ENCODE results near the gene COLQ. TPM values are rescaled to one million over a fixed set of nuclear protein-coding genes. Genes with fewer than 3 reads are reported as not detected.

COLQ gene
- total RNA-seq, 2 donors from 2014 or later: 7.8 to 31.8 TPM

DNA sequence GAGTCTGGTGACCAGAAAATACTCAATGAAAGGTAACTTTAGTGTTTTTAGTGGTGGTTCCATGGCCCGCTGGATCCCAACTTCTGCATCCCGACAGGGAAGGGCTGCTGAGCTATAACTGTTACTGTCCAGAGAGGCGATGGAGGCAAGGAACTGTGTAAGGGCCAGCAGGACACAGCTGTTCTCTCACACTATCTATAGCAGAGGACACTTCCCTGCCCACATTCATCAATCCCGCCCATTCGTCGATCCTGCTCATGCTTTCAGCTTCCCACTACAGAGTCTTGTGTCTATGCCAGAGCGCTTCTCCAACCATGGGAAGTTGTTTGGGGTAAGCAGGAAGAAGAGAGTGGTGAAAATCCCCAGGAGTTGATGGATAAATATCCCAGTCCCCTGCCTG, 8.4 kb downstream of the COLQ start:
- Mint-ChIP-seq H3K4me1 (ENCODE audit: low read depth in 2 of 2) (peaks cover 24 to 53% of the 10 kb centered on the region in 2 donors), H3K27me3 (no peaks in the 10 kb centered on the region), H3K36me3 (no peaks in the 10 kb centered on the region), H3K4me3 (no peak overlapping the region), H3K27ac (peak overlapping the region in 1 of 2 donors; percentile 80), H3K9me3 (no peaks in the 10 kb centered on the region)
- DNase-seq (ENCODE audit: low spot score) (no peak), ATAC-seq (no peak)

DNA sequence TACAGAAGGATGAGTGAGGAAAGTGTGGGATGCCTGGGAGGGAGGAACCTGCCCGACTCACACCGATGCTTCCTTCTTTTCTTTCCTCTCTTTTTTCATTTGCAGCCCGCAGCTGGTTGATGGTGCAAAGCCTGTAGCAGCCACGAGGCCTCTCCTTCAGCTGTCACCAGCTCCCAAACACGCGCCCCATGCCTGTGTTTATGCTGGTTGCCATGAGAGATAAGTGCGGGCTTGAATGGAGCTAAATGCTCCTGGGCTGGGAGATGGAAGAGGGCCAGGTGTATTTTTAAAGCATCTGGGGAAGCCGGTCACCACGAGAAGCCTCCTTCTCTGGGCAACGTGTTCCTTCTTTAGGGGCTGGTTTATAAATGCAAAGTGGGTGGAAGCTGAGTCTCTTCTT, 9.3 kb downstream of the COLQ start:
- H3K36me3 Mint-ChIP-seq: no peaks in the 10 kb centered on the region
- no peak overlapping the region for H3K4me3 Mint-ChIP-seq
- H3K27ac Mint-ChIP-seq: peak overlapping the region in 1 of 2 donors; percentile 80

DNA sequence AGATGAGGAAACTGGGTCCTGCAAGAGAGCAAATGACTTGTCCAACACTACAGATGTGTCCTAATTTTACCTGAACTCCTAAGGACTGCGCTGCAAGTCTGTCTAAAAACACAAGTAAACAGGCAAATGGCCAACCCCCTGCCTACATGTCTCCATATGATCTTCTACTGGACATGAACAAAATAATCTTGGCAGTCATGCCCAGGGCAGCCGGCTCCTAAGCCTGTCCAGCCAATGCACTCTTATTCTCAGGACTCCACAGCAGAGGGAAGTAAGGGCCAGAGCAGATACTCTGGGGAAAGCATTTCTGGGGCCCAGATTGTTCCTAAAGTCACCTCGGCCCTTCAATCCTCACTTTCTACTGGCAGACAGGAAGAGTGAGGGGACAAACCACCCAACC, 10.3 kb downstream of the COLQ start:
- Mint-ChIP-seq H3K9me3 (no peaks in the 10 kb centered on the region), H3K27me3 (no peaks in the 10 kb centered on the region), H3K36me3 (no peaks in the 10 kb centered on the region), H3K4me3 (no peak overlapping the region), H3K27ac (peak overlapping the region in 1 of 2 donors; percentile 80), H3K4me1 (ENCODE audit: low read depth in 2 of 2) (peaks cover 23 to 45% of the 10 kb centered on the region in 2 donors)
- DNase-seq (ENCODE audit: low spot score) (no peak), ATAC-seq (no peak)

More for the DNA sequence above, 9.3 kb downstream of the COLQ start:
- no peaks in the 10 kb centered on the region for H3K9me3 Mint-ChIP-seq
- ATAC-seq: no peak
- no peak for DNase-seq (ENCODE audit: low spot score)
- peaks cover 23 to 50% of the 10 kb centered on the region in 2 donors for H3K4me1 Mint-ChIP-seq (ENCODE audit: low read depth in 2 of 2)
- H3K27me3 Mint-ChIP-seq: no peaks in the 10 kb centered on the region

DNA sequence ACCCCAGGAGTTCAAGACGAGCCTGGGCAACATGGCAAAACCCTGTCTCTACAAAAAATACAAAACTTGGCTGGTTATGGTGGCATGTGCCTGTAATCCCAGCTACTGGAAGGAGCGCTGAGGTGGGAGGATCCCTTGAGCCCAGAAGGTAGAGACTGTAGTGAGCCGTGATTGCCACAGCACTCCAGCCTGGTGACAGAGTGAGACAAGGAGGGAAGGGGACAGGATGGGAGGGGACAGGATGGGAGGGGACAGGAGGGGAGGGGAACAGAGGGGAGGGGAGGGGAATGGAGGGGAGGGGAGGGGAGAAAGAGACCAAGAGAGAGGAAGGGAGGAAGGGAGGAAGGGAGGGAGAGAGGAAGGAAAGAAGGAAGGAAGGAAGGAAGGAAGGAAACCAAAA, 11.0 kb downstream of the COLQ start:
- Mint-ChIP-seq H3K27me3 (no peaks in the 10 kb centered on the region), H3K4me1 (ENCODE audit: low read depth in 2 of 2) (peaks cover 23 to 45% of the 10 kb centered on the region in 2 donors), H3K9me3 (no peaks in the 10 kb centered on the region), H3K4me3 (no peak overlapping the region), H3K27ac (peak overlapping the region in 1 of 2 donors; percentile 80), H3K36me3 (no peaks in the 10 kb centered on the region)
- ATAC-seq (no peak), DNase-seq (ENCODE audit: low spot score) (no peak)

DNA sequence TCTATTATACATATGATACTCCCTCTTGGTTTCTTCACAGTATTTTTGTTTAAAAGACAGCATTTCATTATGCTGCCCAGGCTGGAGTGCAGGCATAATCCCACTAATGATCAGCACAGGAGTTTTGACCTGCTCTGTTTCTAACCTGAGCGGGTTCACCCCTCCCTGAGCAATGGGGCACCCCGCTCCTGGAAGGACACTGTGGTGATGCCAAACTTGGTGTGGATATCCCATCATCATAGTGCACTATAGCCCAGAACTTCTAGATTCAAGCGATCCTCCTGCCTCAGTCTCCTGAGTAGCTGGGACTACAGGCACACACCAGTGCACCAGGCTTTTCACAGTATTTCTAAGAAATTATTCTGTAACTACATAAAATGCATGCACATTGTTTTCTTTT, 14.9 kb downstream of the COLQ start:
- Mint-ChIP-seq H3K36me3 (no peaks in the 10 kb centered on the region), H3K27me3 (no peaks in the 10 kb centered on the region), H3K4me1 (ENCODE audit: low read depth in 2 of 2) (peaks cover 25 to 50% of the 10 kb centered on the region in 2 donors), H3K4me3 (no peak overlapping the region), H3K27ac (peak overlapping the region in 1 of 2 donors; percentile 87), H3K9me3 (no peaks in the 10 kb centered on the region)
- DNase-seq (ENCODE audit: low spot score): no peak
- ATAC-seq: no peak

DNA sequence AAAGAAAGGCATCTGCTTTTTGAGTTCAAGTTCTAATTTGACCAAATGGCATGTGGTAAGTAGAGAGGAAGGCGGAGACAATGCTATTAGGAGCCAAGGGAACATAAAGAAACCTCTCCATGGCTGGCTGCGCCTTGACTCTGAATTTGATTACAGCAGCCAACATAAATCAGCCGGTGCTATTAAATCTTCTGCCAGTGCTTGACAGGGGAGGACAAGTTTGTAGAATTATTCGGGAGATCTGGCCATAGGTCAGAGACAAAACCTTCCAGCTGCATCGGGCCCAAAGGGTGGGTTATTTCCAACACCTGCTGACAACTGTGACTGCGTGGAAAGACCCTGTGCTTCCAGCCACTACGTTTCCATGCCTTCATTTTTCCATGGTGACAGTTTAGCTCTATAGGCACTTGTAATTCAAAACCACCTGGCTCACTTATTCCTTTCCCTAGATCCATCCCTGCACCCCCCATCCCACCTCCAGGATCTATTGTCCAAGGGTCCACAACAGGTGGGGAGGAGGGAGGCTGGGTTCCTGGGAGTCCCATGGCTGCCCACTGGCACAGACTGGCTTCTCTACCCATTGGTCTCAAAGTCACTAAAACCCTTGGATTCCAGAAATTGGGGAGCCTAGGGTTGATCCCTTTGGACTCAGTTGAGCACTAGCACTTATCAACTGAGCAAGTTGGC, 15.9 kb downstream of the COLQ start:
- ATAC-seq: peak in 1 of 2 donors; percentile 5
- no peak overlapping the region for H3K4me3 Mint-ChIP-seq
- no peaks in the 10 kb centered on the region for H3K36me3 Mint-ChIP-seq
- DNase-seq (ENCODE audit: low spot score): no peak
- H3K4me1 Mint-ChIP-seq (ENCODE audit: low read depth in 2 of 2): peaks cover 34 to 49% of the 10 kb centered on the region in 2 donors
- H3K9me3 Mint-ChIP-seq: no peaks in the 10 kb centered on the region
- H3K27me3 Mint-ChIP-seq: no peaks in the 10 kb centered on the region
- peak overlapping the region in 1 of 2 donors; percentile 87 for H3K27ac Mint-ChIP-seq

DNA sequence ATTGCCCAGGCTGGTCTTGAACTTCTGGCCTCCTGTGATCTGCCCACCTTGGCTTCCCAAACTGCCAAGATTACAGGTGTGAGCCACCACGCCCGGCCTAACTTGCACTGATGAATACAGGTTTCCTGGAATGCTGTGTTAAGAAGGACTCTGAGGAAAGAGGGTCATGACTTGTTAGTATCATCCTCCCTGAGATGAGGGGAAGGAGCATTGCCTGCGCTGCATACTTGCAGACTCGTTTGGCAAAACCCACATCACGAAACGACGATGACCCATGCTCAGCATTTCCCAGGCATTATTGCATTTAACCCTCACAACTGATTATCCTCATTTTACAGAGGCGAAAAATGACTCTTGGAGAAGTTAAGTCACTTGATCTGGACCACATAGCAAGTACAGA, 18.9 kb downstream of the COLQ start:
- DNase-seq (ENCODE audit: low spot score) (no peak), ATAC-seq (no peak)
- no peaks in the 10 kb centered on the region for H3K9me3 Mint-ChIP-seq
- H3K27me3 Mint-ChIP-seq: no peaks in the 10 kb centered on the region
- peaks cover 60 to 64% of the 10 kb centered on the region in 2 donors for H3K4me1 Mint-ChIP-seq (ENCODE audit: low read depth in 2 of 2)
- no peak overlapping the region for H3K4me3 Mint-ChIP-seq
- peak overlapping the region in 1 of 2 donors; percentile 87 for H3K27ac Mint-ChIP-seq
- H3K36me3 Mint-ChIP-seq: no peaks in the 10 kb centered on the region

DNA sequence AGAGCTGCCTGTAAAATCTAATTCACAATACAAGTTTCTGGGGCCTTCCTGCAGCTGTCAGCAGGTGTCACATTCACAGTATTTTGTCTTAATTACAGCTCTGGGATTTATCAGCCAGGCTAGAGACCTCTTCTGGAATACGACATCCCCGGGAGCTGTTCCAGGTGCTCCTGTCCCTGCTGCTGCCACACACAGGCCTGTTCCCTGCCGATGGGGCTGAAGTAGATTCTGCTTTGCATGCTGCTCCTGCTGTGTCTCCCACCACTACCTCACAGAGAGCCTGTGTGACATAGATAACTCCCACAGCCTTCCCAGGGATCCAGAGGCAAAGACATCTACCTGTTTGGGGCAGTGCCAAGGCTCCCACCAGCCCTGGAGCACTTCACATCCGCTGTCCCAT, 20.4 kb downstream of the COLQ start:
- H3K9me3 Mint-ChIP-seq: no peaks in the 10 kb centered on the region
- no peaks in the 10 kb centered on the region for H3K36me3 Mint-ChIP-seq
- peaks cover 72 to 73% of the 10 kb centered on the region in 2 donors for H3K4me1 Mint-ChIP-seq (ENCODE audit: low read depth in 2 of 2)
- no peak for DNase-seq (ENCODE audit: low spot score)
- peak overlapping the region; percentile 74 for H3K4me3 Mint-ChIP-seq
- ATAC-seq: no peak
- peak overlapping the region; percentile 69 to 87 for H3K27ac Mint-ChIP-seq
- no peaks in the 10 kb centered on the region for H3K27me3 Mint-ChIP-seq

DNA sequence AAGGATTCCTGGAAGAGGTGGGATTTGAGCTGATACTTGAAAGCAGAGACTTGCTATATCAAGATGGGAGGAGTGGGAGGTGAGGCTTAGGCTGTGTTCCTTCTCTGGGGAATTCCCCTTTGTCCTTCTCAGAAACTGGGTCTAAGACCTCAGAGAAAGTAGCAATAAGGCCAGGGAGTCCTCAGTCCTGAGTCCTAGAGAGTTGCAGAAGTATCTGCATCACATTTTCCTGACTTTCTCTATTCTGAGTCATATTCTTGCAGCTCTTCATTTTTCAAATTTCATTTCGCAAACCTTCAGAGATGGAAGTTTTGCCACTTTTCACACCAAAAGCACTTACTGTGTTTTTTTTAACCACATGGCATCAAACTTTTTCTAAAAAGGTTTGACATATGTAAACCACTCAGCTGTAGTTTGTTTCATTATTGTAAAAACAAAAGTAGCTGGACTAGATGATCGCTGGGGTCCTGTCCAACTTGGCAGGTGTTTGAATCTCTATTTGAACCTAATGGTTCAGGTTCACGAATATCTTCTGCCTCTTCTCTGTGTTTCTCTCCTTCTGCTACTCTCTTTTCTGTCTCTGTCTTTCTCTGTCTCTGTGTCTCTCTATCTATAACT, 21.3 kb downstream of the COLQ start:
- H3K9me3 Mint-ChIP-seq: no peaks in the 10 kb centered on the region
- peak overlapping the region; percentile 74 for H3K4me3 Mint-ChIP-seq
- ATAC-seq (peak; percentile 84 to 90), DNase-seq (ENCODE audit: low spot score) (peak; percentile 77)
- H3K27me3 Mint-ChIP-seq: no peaks in the 10 kb centered on the region
- H3K4me1 Mint-ChIP-seq (ENCODE audit: low read depth in 2 of 2): peaks cover 74 to 78% of the 10 kb centered on the region in 2 donors
- no peaks in the 10 kb centered on the region for H3K36me3 Mint-ChIP-seq
- peak overlapping the region; percentile 69 to 87 for H3K27ac Mint-ChIP-seq

DNA sequence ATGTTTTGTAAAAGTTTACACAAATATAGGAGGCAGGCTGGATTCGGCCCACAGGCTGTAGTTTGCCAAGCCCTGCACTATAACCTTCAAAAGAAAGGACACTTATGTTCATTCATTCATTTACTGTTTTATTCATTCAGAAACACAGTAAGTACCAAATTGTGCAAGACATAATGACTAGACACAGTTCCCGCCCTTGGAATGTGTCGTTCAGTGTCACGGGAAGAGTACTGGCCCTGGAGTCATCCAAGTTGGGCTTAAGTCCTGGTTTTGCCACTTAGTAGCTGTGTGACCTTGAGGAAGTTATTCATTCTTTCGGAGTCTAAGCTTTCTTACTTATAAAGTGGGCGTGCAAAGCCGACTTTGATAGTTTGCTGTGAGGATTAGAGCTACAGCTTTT, 22.0 kb downstream of the COLQ start:
- ATAC-seq (peak in 1 of 2 donors; percentile 30), DNase-seq (ENCODE audit: low spot score) (no peak)
- Mint-ChIP-seq H3K4me1 (ENCODE audit: low read depth in 2 of 2) (peaks cover 79% of the 10 kb centered on the region in 2 donors), H3K9me3 (no peaks in the 10 kb centered on the region), H3K4me3 (peak overlapping the region; percentile 74), H3K36me3 (no peaks in the 10 kb centered on the region), H3K27ac (peak overlapping the region; percentile 69 to 87), H3K27me3 (no peaks in the 10 kb centered on the region)

DNA sequence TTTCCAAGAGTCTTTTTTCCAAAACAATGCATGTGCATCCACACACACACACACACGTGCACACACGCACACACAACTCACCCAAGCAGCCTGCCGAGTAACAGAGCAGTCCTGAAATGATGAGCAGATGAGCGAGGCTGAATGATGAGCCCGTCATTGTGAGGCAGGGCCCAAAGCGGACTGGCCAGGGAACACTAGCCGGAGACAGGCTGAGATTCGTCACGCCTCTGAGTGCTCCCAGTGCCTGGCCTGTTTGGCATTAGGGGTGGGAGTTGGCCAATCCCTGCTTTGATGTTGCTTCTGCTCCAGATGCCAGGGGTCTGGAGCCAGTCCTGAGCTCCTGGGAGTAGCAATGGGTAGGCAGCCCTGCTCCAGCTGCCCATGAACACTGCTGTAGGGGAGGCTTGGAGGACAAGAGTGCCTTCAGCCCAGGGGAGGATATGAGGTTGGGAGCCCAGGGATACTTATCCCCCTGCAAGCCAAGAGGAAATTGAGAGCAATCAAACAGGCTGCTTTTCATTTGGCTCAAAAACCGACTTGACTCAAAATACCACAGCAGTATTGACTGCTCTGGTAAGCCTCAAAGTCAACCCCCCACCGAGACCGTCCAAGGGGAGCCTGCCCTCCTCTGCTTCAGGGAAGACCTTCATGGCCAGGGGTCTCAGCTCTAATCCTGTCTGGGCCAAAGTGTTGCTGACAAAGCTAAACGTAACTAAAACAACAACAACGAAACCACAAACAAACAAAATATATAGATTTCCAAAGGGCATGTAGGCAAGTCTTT, 22.9 kb downstream of the COLQ start:
- Mint-ChIP-seq H3K36me3 (no peaks in the 10 kb centered on the region), H3K27me3 (no peaks in the 10 kb centered on the region), H3K4me1 (ENCODE audit: low read depth in 2 of 2) (peaks cover 77 to 79% of the 10 kb centered on the region in 2 donors), H3K27ac (peak overlapping the region; percentile 69 to 87), H3K4me3 (peak overlapping the region; percentile 74), H3K9me3 (no peaks in the 10 kb centered on the region)
- peak in 1 of 2 donors; percentile 12 for ATAC-seq
- DNase-seq (ENCODE audit: low spot score): no peak

DNA sequence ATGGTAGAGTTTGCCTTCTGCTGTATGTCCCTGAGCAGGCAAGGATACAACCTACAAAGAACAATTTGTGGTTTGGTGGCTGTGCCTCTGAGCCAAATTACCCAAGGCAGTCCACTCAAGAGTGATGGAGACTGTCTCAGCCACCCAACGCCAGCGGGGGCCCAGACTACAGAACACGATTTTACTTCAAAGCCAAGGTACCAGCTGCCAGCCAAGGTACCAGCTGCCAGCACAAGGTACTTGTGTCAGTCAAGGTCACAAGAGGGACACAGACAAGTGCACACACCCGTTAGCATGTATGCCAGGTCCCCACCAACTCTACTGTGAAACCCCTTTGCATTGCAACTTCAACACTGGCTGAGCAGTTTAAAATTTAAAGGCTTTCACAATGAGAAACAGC, 23.5 kb downstream of the COLQ start:
- Mint-ChIP-seq H3K27me3 (no peaks in the 10 kb centered on the region), H3K4me3 (peak overlapping the region; percentile 67), H3K4me1 (ENCODE audit: low read depth in 2 of 2) (peaks cover 73 to 75% of the 10 kb centered on the region in 2 donors), H3K36me3 (no peaks in the 10 kb centered on the region), H3K27ac (peak overlapping the region in 1 of 2 donors; percentile 84), H3K9me3 (no peaks in the 10 kb centered on the region)
- no peak for ATAC-seq
- DNase-seq (ENCODE audit: low spot score): no peak

DNA sequence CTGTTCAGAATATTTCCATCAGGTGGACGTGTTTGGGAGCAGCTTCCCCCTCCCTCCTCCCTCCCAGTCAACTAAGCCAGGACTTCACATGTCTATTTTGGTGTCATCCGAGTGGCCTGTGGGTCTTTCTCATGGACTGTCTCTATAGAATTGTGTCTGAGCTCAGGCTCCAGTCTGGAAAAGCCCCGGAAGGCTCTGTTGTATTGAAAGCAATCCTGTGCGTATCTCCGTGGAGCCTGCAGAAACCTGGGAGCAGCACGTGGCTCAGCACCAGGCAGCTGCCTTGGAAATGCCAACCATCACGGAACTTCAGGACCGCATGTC, 25.2 kb downstream of the COLQ start:
- DNase-seq (ENCODE audit: low spot score): no peak
- Mint-ChIP-seq H3K36me3 (no peaks in the 10 kb centered on the region), H3K27me3 (no peaks in the 10 kb centered on the region), H3K27ac (peak overlapping the region; percentile 66 to 84), H3K4me3 (no peak overlapping the region), H3K4me1 (ENCODE audit: low read depth in 2 of 2) (peaks cover 67 to 69% of the 10 kb centered on the region in 2 donors), H3K9me3 (no peaks in the 10 kb centered on the region)
- no peak for ATAC-seq
